GM23338 (cell line): ENCODE data around the gene F12.

Source experiments
- CREB1 ChIP-seq: fragments of 250-450 bp; sonication (Bioruptor Pico); IDR thresholded peaks from 2 replicates; pipeline ENCODE4 v1.5.0; 2020; ENCODE audit warnings: low read depth, mild to moderate bottlenecking, moderate library complexity
- CTCF ChIP-seq, 2 experiments: fragments of 200-600 bp in 1 of 2; sonication (generic) in 1 of 2; conservative IDR thresholded peaks; 2 replicates each; pipeline versions ENCODE4 v1.5.1 to v1.6.1; 2016 to 2017; ENCODE audit warnings: antibody characterized with exemption in 2 of 2, low read depth in 2 of 2, mild to moderate bottlenecking in 2 of 2, moderate library complexity in 1 of 2
- EZH2 ChIP-seq: fragments of 200-600 bp; sonication (generic); IDR thresholded peaks from one replicate; pipeline ENCODE4 v1.8.0; 2017; ENCODE audit warnings: antibody characterized with exemption, mild to moderate bottlenecking, low read depth; ENCODE audit not compliant: unreplicated experiment
- EZH2phosphoT487 ChIP-seq: fragments of 200-600 bp; sonication (generic); IDR thresholded peaks from one replicate; pipeline ENCODE4 v1.8.1; 2018; ENCODE audit warnings: antibody characterized with exemption; ENCODE audit not compliant: unreplicated experiment
- JUNB ChIP-seq: IDR thresholded peaks from one replicate; pipeline ENCODE4 v1.6.1; 2016; ENCODE audit warnings: antibody characterized with exemption; ENCODE audit not compliant: unreplicated experiment
- POLR2AphosphoS5 ChIP-seq: IDR thresholded peaks from 2 replicates; pipeline ENCODE4 v1.6.1; 2016; ENCODE audit warnings: antibody characterized with exemption, low read depth
- REST ChIP-seq: IDR thresholded peaks from one replicate; pipeline ENCODE4 v1.6.1; 2018; ENCODE audit warnings: antibody characterized with exemption; ENCODE audit not compliant: unreplicated experiment
- ZNF331 ChIP-seq: fragments of 250-450 bp; sonication (Bioruptor Pico); IDR thresholded peaks from 2 replicates; pipeline ENCODE4 v1.5.0; 2020; ENCODE audit warnings: low read depth, mild to moderate bottlenecking, moderate library complexity

GRCh38 chr5:177454397-177455035, 45.2 kb upstream of the F12 start:
- TF ChIP-seq CTCF (conservative IDR thresholded peaks at IDR 0.05; ENCODE audit: low read depth in 2 of 2) (peak; percentile 66 to 88), EZH2 (no peak), POLR2AphosphoS5 (no peak), JUNB (no peak), CREB1 (CRISPR knock-in tag) (peak; percentile 99), REST (no peak), EZH2phosphoT487 (no peak), ZNF331 (CRISPR knock-in tag) (no peak)
